Measurements from ENCODE around the gene RTTN.

- TF ChIP-seq CAMTA2 (CRISPR knock-in tag; IDR thresholded peaks at IDR 0.05; ENCODE audit: borderline replicate concordance) (no peak), MZF1 (CRISPR knock-in tag; IDR thresholded peaks at IDR 0.05; ENCODE audit: borderline replicate concordance) (no peak), ZNF224 (CRISPR knock-in tag; IDR thresholded peaks at IDR 0.05) (no peak), EZH2 (conservative IDR thresholded peaks at IDR 0.05; ENCODE audit: low read depth, low read length) (no peak), ZSCAN25 (CRISPR knock-in tag; IDR thresholded peaks at IDR 0.05) (no peak), TAF1 (CRISPR knock-in tag; IDR thresholded peaks at IDR 0.05) (no peak), ZNF589 (CRISPR knock-in tag; conservative IDR thresholded peaks at IDR 0.05) (no peak), HNRNPK (IDR thresholded peaks at IDR 0.05; ENCODE audit: low read depth, low read length, poor library complexity, severe bottlenecking) (no peak), EP300 (IDR thresholded peaks at IDR 0.05; ENCODE audit: low read depth in 2 of 2, low read length in 2 of 2) (no peak), EP300 (CRISPR knock-in tag; IDR thresholded peaks at IDR 0.05; ENCODE audit: borderline replicate concordance) (no peak), ZBTB2 (CRISPR knock-in tag; IDR thresholded peaks at IDR 0.05; ENCODE audit: low read depth) (no peak), KAT8 (CRISPR knock-in tag; IDR thresholded peaks at IDR 0.05) (no peak), ELF1 (CRISPR knock-in tag; IDR thresholded peaks at IDR 0.05) (no peak)
Measured at GRCh38 chr18:69953191-69953590, 252.3 kb downstream of the RTTN start.
